Prostate gland (tissue), 2 donors: Measurements from ENCODE around the gene ZBTB37. TPM values are rescaled to one million over a fixed set of nuclear protein-coding genes. Genes with fewer than 3 reads are reported as not detected.
"Not testable (repeated sequence)": the region's sequence is repeated elsewhere in the genome, so short reads cannot be mapped to it uniquely, and the experiment has no call there.

ENCODE experiments used
- DNase-seq: peaks from one replicate; pipeline ENCODE4 v3.0.0-alpha.2; 2019; ENCODE audit warnings: low spot score
- H3K27ac ChIP-seq, 2 donors: fragments of 200-600 bp; sonication (generic); 2 replicates each; pipeline ENCODE4 v1.5.1; 2017 to 2019
- H3K27me3 ChIP-seq: fragments of 200-600 bp; sonication (generic); replicated peaks from 2 replicates; pipeline ENCODE4 v1.5.1; 2019; ENCODE audit not compliant: insufficient read depth
- H3K36me3 ChIP-seq, 2 donors: fragments of 200-600 bp; sonication (generic); 1 replicate in 1 of 2; 2 replicates in 1 of 2; pipeline versions ENCODE4 v1.5.1 to v1.8.1; 2017 to 2019
- H3K4me1 ChIP-seq: fragments of 200-600 bp; sonication (generic); replicated peaks from 2 replicates; pipeline ENCODE4 v1.5.1; 2019
- H3K4me3 ChIP-seq, 2 donors: fragments of 200-600 bp; sonication (generic); 2 replicates each; pipeline ENCODE4 v1.5.1; 2017 to 2019
- H3K9me3 ChIP-seq: fragments of 200-600 bp; sonication (generic); 2 replicates; pipeline ENCODE4 v1.5.1; 2017
- CTCF ChIP-seq, 4 experiments: fragments of 200-600 bp in 2 of 4; fragments of 450-650 bp in 2 of 4; sonication (generic) in 2 of 4; IDR thresholded peaks; 1 replicate in 3 of 4; 2 replicates in 1 of 4; pipeline ENCODE4 v1.5.1; 2016 to 2019; ENCODE audit warnings: antibody characterized with exemption in 4 of 4, mild to moderate bottlenecking in 2 of 4, moderate library complexity in 2 of 4
- POLR2A ChIP-seq: fragments of 450-650 bp; IDR thresholded peaks from one replicate; pipeline ENCODE4 v1.6.1; 2016; ENCODE audit warnings: antibody characterized with exemption, mild to moderate bottlenecking
- POLR2AphosphoS5 ChIP-seq: sonication (generic); formaldehyde crosslinking; IDR thresholded peaks from one replicate; pipeline ENCODE4 v1.6.1; 2017; ENCODE audit warnings: antibody characterized with exemption
- WGBS: methylation state at CpG from one replicate; pipeline ENCODE4 v1.1.5; 2018; 5-methylcytosine and 5-hydroxymethylcytosine counted together
- intact Hi-C: fragments of 100-400 bp; cut with DNase I; formaldehyde crosslinking; loops from one replicate; pipeline ENCODE4 v1.14.2; 2022
- total RNA-seq, 2 donors: library from RNA; depleted of rRNA; stranded (reverse); fragments of >200 nt; gene quantifications; one replicate each; pipeline ENCODE4 v1.1.0, GENCODE V29; 2016

Gene ZBTB37
- total RNA-seq, 2 donors from 2014 or later, result 6.6 to 14.7 TPM

GRCh38 chr1:173861731-173862145 is 6.4 kb upstream of the ZBTB37 start:
- H3K4me1 ChIP-seq, result peaks cover 4% of the 10 kb centered on the region
- no peak overlapping the region for H3K4me3 ChIP-seq
- H3K27me3 ChIP-seq, result no peaks in the 10 kb centered on the region
- 95% methylated on average over 7 of the region's 7 CpGs for WGBS
- no peaks in the 10 kb centered on the region for H3K9me3 ChIP-seq
- intact Hi-C loops, result no loop called here
- H3K27ac ChIP-seq, result no peak overlapping the region
- no peak for TF ChIP-seq POLR2A
- TF ChIP-seq CTCF (IDR thresholded peaks at IDR 0.05), result no peak
- TF ChIP-seq POLR2AphosphoS5, result no peak
- DNase-seq, result no peak
- no peaks in the 10 kb centered on the region for H3K36me3 ChIP-seq

- DNase-seq, H3K4me1 ChIP-seq, intact Hi-C loops, H3K9me3 ChIP-seq, H3K27ac ChIP-seq, H3K27me3 ChIP-seq, H3K4me3 ChIP-seq, H3K36me3 ChIP-seq: not testable (repeated sequence)
- WGBS, result 84% methylated on average over 13 of the region's 13 CpGs
Observed at GRCh38 chr1:173862146-173862768, 5.9 kb upstream of the ZBTB37 start.

- intact Hi-C loops, result no loop called here
- DNase-seq, result no peak
- Histone ChIP-seq H3K4me1 (peaks cover 7% of the 10 kb centered on the region), H3K4me3 (no peak overlapping the region), H3K9me3 (no peaks in the 10 kb centered on the region), H3K36me3 (no peaks in the 10 kb centered on the region), H3K27me3 (no peaks in the 10 kb centered on the region), H3K27ac (no peak overlapping the region)
- 84% methylated on average over 8 of the region's 8 CpGs for WGBS
- TF ChIP-seq POLR2A (no peak), POLR2AphosphoS5 (no peak), CTCF (IDR thresholded peaks at IDR 0.05) (no peak)
Observed at GRCh38 chr1:173862769-173863223, 5.4 kb upstream of the ZBTB37 start.

GRCh38 chr1:173863224-173864161 is 4.7 kb upstream of the ZBTB37 start:
- intact Hi-C loops, result no loop called here
- H3K36me3 ChIP-seq, result no peaks in the 10 kb centered on the region
- DNase-seq, result no peak
- H3K4me3 ChIP-seq, result no peak overlapping the region
- H3K4me1 ChIP-seq, result peaks cover 7% of the 10 kb centered on the region
- no peak overlapping the region for H3K27ac ChIP-seq
- TF ChIP-seq CTCF (IDR thresholded peaks at IDR 0.05) (no peak), POLR2AphosphoS5 (no peak), POLR2A (no peak)
- H3K9me3 ChIP-seq, result no peaks in the 10 kb centered on the region
- no peaks in the 10 kb centered on the region for H3K27me3 ChIP-seq

GRCh38 chr1:173864179-173864867 is 3.9 kb upstream of the ZBTB37 start:
- Histone ChIP-seq H3K36me3 (no peaks in the 10 kb centered on the region), H3K27me3 (no peaks in the 10 kb centered on the region), H3K27ac (no peak overlapping the region), H3K4me1 (peaks cover 8% of the 10 kb centered on the region), H3K9me3 (no peaks in the 10 kb centered on the region), H3K4me3 (no peak overlapping the region)
- DNase-seq, result no peak
- intact Hi-C loops, result no loop called here
- 77% methylated on average over 5 of the region's 5 CpGs for WGBS
- no peak for TF ChIP-seq POLR2AphosphoS5
- TF ChIP-seq CTCF (IDR thresholded peaks at IDR 0.05), result no peak
- no peak for TF ChIP-seq POLR2A
